HG03097 (cell line): ENCODE data around the gene ARIH2.

Experiments used
- ATAC-seq: cut with Tn5 transposase; IDR thresholded peaks from one replicate; pipeline ENCODE4 v1.9.1; 2021; ENCODE audit not compliant: unreplicated experiment, low FRiP score

ARIH2 gene

GRCh38 chr3:49017229-49017970, 98.8 kb downstream of the ARIH2 start:
- no peak for ATAC-seq

GRCh38 chr3:49017971-49018706, 99.5 kb downstream of the ARIH2 start, which contains the start of gene DALRD3:
Gene DALRD3 (minus strand): TSS chr3:49018580. CDS start chr3:49018564, 16 bp downstream.
- no peak for ATAC-seq

GRCh38 chr3:49018707-49019006, 100.0 kb downstream of the ARIH2 start:
- ATAC-seq, result no peak

- no peak for ATAC-seq
Measured at GRCh38 chr3:49019941-49020329, 101.3 kb downstream of the ARIH2 start.

GRCh38 chr3:49020330-49021212, 101.9 kb downstream of the ARIH2 start:
- peak; percentile 1 for ATAC-seq

GRCh38 chr3:49021213-49021812, 102.7 kb downstream of the ARIH2 start:
- ATAC-seq, result peak; percentile 50

- ATAC-seq, result peak; percentile 57
Measured at GRCh38 chr3:49021813-49022687, 103.4 kb downstream of the ARIH2 start, which contains the start of gene NDUFAF3. Gene NDUFAF3 (plus strand): TSS chr3:49022121. CDS start chr3:49022145, 24 bp downstream.

GRCh38 chr3:49022688-49023171, 104.1 kb downstream of the ARIH2 start:
- ATAC-seq, result no peak

GRCh38 chr3:49023775-49024174, 105.1 kb downstream of the ARIH2 start:
- ATAC-seq, result no peak

GRCh38 chr3:49024449-49024848, 105.8 kb downstream of the ARIH2 start:
- no peak for ATAC-seq

- ATAC-seq, result no peak
Measured at GRCh38 chr3:49025005-49025792, 106.6 kb downstream of the ARIH2 start.

- ATAC-seq, result no peak
Measured at GRCh38 chr3:49025793-49026520, 107.3 kb downstream of the ARIH2 start.

- no peak for ATAC-seq
Measured at GRCh38 chr3:49026536-49026935, 107.9 kb downstream of the ARIH2 start.

GRCh38 chr3:49027634-49028033, 109.0 kb downstream of the ARIH2 start:
- no peak for ATAC-seq

- no peak for ATAC-seq
Measured at GRCh38 chr3:49028298-49028672, 109.6 kb downstream of the ARIH2 start.

- ATAC-seq, result peak; percentile 81
Measured at GRCh38 chr3:49028673-49029562, 110.3 kb downstream of the ARIH2 start, which contains the start of gene IMPDH2. Gene IMPDH2 (minus strand): TSS chr3:49029398. CDS start chr3:49029350, 48 bp downstream.

- ATAC-seq, result no peak
Measured at GRCh38 chr3:49029563-49029884, 110.9 kb downstream of the ARIH2 start.
